NCI-H1417 (cell line): ENCODE measurements around the gene RBBP8.

Experiments
- DNase-seq, 3 experiments: peaks; one replicate each; lab custom pipeline; 2025; lab: John Stamatoyannopoulos, UW

Gene RBBP8

GRCh38 chr18:23063502-23063901 lies 130.4 kb downstream of the RBBP8 start:
- no peak for DNase-seq

GRCh38 chr18:23065234-23065806 lies 132.2 kb downstream of the RBBP8 start:
- DNase-seq, result no peak

GRCh38 chr18:23066060-23066459 lies 132.9 kb downstream of the RBBP8 start:
- no peak for DNase-seq

- no peak for DNase-seq
Measured at GRCh38 chr18:23066504-23067039, 133.4 kb downstream of the RBBP8 start.

- DNase-seq, result no peak
Measured at GRCh38 chr18:23067236-23067635, 134.1 kb downstream of the RBBP8 start.

GRCh38 chr18:23068011-23068410 lies 134.9 kb downstream of the RBBP8 start:
- no peak for DNase-seq

GRCh38 chr18:23068570-23069310 lies 135.6 kb downstream of the RBBP8 start:
- DNase-seq, result no peak

- DNase-seq, result no peak
Measured at GRCh38 chr18:23069481-23069880, 136.4 kb downstream of the RBBP8 start.

GRCh38 chr18:23069898-23070297 lies 136.8 kb downstream of the RBBP8 start:
- no peak for DNase-seq

GRCh38 chr18:23071285-23071684 lies 138.2 kb downstream of the RBBP8 start:
- no peak for DNase-seq

GRCh38 chr18:23072079-23072478 lies 139.0 kb downstream of the RBBP8 start:
- no peak for DNase-seq

GRCh38 chr18:23073996-23074606 lies 141.0 kb downstream of the RBBP8 start:
- no peak for DNase-seq
